ENCODE data around the gene IKBKE.

DNA sequence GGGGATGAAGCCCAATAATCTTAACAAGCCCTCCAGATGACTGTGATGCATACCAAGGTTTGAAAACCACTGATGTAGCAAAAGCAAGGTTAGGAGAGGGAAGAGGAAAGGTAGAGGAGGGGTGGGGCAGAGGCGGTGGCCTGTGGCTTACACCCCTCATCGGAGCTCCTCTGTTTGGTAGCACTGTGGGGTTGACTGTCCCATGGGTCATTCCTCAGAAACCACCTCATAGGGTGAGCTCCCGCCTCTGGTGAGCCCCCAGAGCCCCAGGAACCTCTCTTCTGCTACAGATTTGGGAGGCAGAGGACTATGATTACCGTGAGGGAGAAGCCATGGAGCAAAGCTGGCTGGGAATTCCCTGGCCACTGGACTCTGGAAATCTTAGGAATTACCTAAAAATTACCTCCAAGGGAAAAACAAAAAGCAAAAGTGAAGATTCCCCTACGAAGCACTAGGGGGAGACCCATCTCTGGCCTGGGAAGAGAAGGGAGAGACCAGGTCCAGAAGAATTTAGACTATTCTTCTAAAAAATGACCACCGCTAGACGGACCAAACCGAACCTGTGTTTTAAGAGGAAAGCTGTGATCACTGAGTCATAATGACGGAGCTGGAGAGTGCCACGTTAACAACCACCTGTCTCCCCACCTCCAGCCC lies 35.6 kb downstream of the IKBKE start:
- TF ChIP-seq, protein P1, sequence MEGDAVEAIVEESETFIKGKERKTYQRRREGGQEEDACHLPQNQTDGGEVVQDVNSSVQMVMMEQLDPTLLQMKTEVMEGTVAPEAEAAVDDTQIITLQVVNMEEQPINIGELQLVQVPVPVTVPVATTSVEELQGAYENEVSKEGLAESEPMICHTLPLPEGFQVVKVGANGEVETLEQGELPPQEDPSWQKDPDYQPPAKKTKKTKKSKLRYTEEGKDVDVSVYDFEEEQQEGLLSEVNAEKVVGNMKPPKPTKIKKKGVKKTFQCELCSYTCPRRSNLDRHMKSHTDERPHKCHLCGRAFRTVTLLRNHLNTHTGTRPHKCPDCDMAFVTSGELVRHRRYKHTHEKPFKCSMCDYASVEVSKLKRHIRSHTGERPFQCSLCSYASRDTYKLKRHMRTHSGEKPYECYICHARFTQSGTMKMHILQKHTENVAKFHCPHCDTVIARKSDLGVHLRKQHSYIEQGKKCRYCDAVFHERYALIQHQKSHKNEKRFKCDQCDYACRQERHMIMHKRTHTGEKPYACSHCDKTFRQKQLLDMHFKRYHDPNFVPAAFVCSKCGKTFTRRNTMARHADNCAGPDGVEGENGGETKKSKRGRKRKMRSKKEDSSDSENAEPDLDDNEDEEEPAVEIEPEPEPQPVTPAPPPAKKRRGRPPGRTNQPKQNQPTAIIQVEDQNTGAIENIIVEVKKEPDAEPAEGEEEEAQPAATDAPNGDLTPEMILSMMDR (IDR thresholded peaks at IDR 0.05): peak in 1 of 3 donors; percentile 41
- TF ChIP-seq POLR2A (IDR thresholded peaks at IDR 0.05): no peak
